Liver (tissue), 9 donors: Measurements from ENCODE around the gene BCAS4. TPM values are rescaled to one million over a fixed set of nuclear protein-coding genes. Genes with fewer than 3 reads are reported as not detected.

ENCODE experiments used
- DNase-seq: peaks from one replicate; pipeline ENCODE4 v3.0.0-alpha.2; 2017; ENCODE audit warnings: low spot score
- H3K27ac ChIP-seq, 2 donors: one replicate each; pipeline ENCODE4 v1.7.0; 2013; ENCODE audit warnings: inconsistent platforms in 2 of 2, low read length in 2 of 2, control low read depth in 1 of 2, low read depth in 1 of 2, mild to moderate bottlenecking in 1 of 2
- H3K27me3 ChIP-seq, 4 donors: one replicate each; pipeline versions ENCODE4 v1.6.1 to v1.7.0; 2013; ENCODE audit warnings: low read length in 3 of 4, inconsistent platforms in 1 of 4, mild to moderate bottlenecking in 1 of 4, moderate library complexity in 1 of 4; ENCODE audit not compliant: control insufficient read depth in 4 of 4, insufficient read depth in 4 of 4
- H3K36me3 ChIP-seq, 4 donors: one replicate each; pipeline versions ENCODE4 v1.6.1 to v1.7.0; 2013; ENCODE audit warnings: low read length in 3 of 4, mild to moderate bottlenecking in 3 of 4, low read depth in 1 of 4, moderate library complexity in 1 of 4; ENCODE audit not compliant: control insufficient read depth in 4 of 4, insufficient read depth in 3 of 4
- H3K4me1 ChIP-seq, 4 donors: one replicate each; pipeline versions ENCODE4 v1.6.1 to v1.7.0; 2013; ENCODE audit warnings: low read length in 3 of 4, mild to moderate bottlenecking in 3 of 4, moderate library complexity in 1 of 4; ENCODE audit not compliant: control insufficient read depth in 4 of 4, insufficient read depth in 4 of 4
- H3K4me3 ChIP-seq, 3 donors: one replicate each; pipeline versions ENCODE4 v1.6.1 to v1.7.0; 2013; ENCODE audit warnings: low read length in 3 of 3, control low read depth in 1 of 3, low read depth in 1 of 3, mild to moderate bottlenecking in 1 of 3
- H3K9ac ChIP-seq, 2 donors: one replicate each; pipeline ENCODE4 v1.7.0; 2013; ENCODE audit warnings: low read length in 2 of 2, mild to moderate bottlenecking in 2 of 2, moderate library complexity in 2 of 2, control low read depth in 1 of 2, low read depth in 1 of 2
- H3K9me3 ChIP-seq, 4 donors: one replicate each; pipeline versions ENCODE4 v1.6.1 to v1.7.0; 2013; ENCODE audit warnings: low read length in 3 of 4; ENCODE audit not compliant: control insufficient read depth in 4 of 4
- ATF3 ChIP-seq: IDR thresholded peaks from 2 replicates; pipeline ENCODE4 v1.6.1; 2016; ENCODE audit warnings: antibody characterized with exemption
- EGR1 ChIP-seq, 2 donors: IDR thresholded peaks; 2 replicates each; pipeline ENCODE4 v1.6.1; 2016 to 2018; ENCODE audit warnings: antibody characterized with exemption in 2 of 2, low read depth in 2 of 2
- GABPA ChIP-seq, 2 donors: IDR thresholded peaks in 1 of 2; conservative IDR thresholded peaks in 1 of 2; 2 replicates each; pipeline ENCODE4 v1.6.1; 2016; ENCODE audit warnings: antibody characterized with exemption in 2 of 2, mild to moderate bottlenecking in 1 of 2, moderate library complexity in 1 of 2
- HNF4A ChIP-seq, 2 donors: conservative IDR thresholded peaks; 2 replicates each; pipeline ENCODE4 v1.6.1; 2016; ENCODE audit warnings: antibody characterized with exemption in 2 of 2, mild to moderate bottlenecking in 2 of 2
- HNF4G ChIP-seq: IDR thresholded peaks from 2 replicates; pipeline ENCODE4 v1.6.1; 2016; ENCODE audit warnings: antibody characterized with exemption
- RAD21 ChIP-seq, 2 donors: IDR thresholded peaks; 2 replicates each; pipeline ENCODE4 v1.6.1; 2016; ENCODE audit warnings: antibody characterized with exemption in 2 of 2, mild to moderate bottlenecking in 2 of 2
- REST ChIP-seq: IDR thresholded peaks from 2 replicates; pipeline ENCODE4 v1.6.1; 2016; ENCODE audit warnings: antibody characterized with exemption, mild to moderate bottlenecking
- RXRA ChIP-seq, 2 donors: IDR thresholded peaks; 2 replicates each; pipeline ENCODE4 v1.6.1; 2017 to 2018; ENCODE audit warnings: antibody characterized with exemption in 2 of 2, mild to moderate bottlenecking in 1 of 2
- SP1 ChIP-seq: IDR thresholded peaks from 2 replicates; pipeline ENCODE4 v1.6.1; 2018; ENCODE audit warnings: antibody characterized with exemption, mild to moderate bottlenecking
- ZBTB33 ChIP-seq: IDR thresholded peaks from 2 replicates; pipeline ENCODE4 v1.6.1; 2016; ENCODE audit warnings: antibody characterized with exemption
- WGBS: extraction: QIAGEN DNeasy Blood & Tissue Kit; methylation state at CpG from one replicate; pipeline ENCODE4 v1.1.7; 2013; 5-methylcytosine and 5-hydroxymethylcytosine counted together
- polyA plus RNA-seq, 2 donors: library from polyadenylated mRNA; stranded (reverse) in 1 of 2; unstranded in 1 of 2; fragments of 200-250 nt in 1 of 2; fragments of >200 nt in 1 of 2; fragmentation: Nextera tagmentation in 1 of 2; extraction: Ambion mirVana in 1 of 2; gene quantifications; one replicate each; pipeline versions ENCODE4 v1.2.1 to v1.2.3, GENCODE V29; 2013 to 2015
- total RNA-seq, 2 donors: library from RNA; depleted of rRNA; stranded (reverse); fragments of >200 nt; gene quantifications; one replicate each; pipeline ENCODE4 v1.2.3, GENCODE V29; 2014
- donor health status: healthy.
- donor health status: healthy.
- donor health status: healthy.
- donor health status: healthy.
- donor health status: healthy.

Gene BCAS4
- total and polyA plus RNA-seq, 4 donors, result 0.25 to 0.50 (median 0.47) TPM

GRCh38 chr20:50797142-50797541 lies 2.3 kb downstream of the BCAS4 start:
- peaks cover 4 to 14% (median 12%) of the 10 kb centered on the region in 4 donors for H3K4me1 ChIP-seq
- 95% methylated on average over 4 of the region's 4 CpGs for WGBS
- H3K27ac ChIP-seq, result no peak overlapping the region
- no peak for DNase-seq
- no peak overlapping the region for H3K9ac ChIP-seq
- no peak for TF ChIP-seq HNF4A (conservative IDR thresholded peaks at IDR 0.05)
- TF ChIP-seq ATF3, result no peak
- TF ChIP-seq GABPA (IDR thresholded peaks at IDR 0.05 in 1 of 2, conservative IDR thresholded peaks at IDR 0.05 in 1 of 2), result no peak
- no peak for TF ChIP-seq EGR1 (IDR thresholded peaks at IDR 0.05; ENCODE audit: low read depth in 2 of 2)
- TF ChIP-seq ZBTB33, result no peak
- TF ChIP-seq HNF4G, result no peak
- H3K27me3 ChIP-seq, result no peaks in the 10 kb centered on the region
- H3K4me3 ChIP-seq, result no peak overlapping the region
- H3K9me3 ChIP-seq, result no peaks in the 10 kb centered on the region
- no peaks in the 10 kb centered on the region for H3K36me3 ChIP-seq

- H3K27ac ChIP-seq, result no peak overlapping the region
- H3K4me3 ChIP-seq, result no peak overlapping the region
- H3K36me3 ChIP-seq, result no peaks in the 10 kb centered on the region
- peaks cover 4 to 14% (median 12%) of the 10 kb centered on the region in 4 donors for H3K4me1 ChIP-seq
- H3K27me3 ChIP-seq, result no peaks in the 10 kb centered on the region
- no peak for TF ChIP-seq RXRA (IDR thresholded peaks at IDR 0.05)
- no peak for TF ChIP-seq HNF4G
- no peak for TF ChIP-seq REST
- no peak for TF ChIP-seq SP1
- no peak for TF ChIP-seq RAD21 (IDR thresholded peaks at IDR 0.05)
- no peak for TF ChIP-seq ZBTB33
- no peaks in the 10 kb centered on the region for H3K9me3 ChIP-seq
- DNase-seq, result no peak
- no peak overlapping the region for H3K9ac ChIP-seq
- WGBS, result 91% methylated on average over 7 of the region's 7 CpGs
Observed at GRCh38 chr20:50798650-50799049, 3.8 kb downstream of the BCAS4 start.
